Mesendoderm (in vitro differentiated cells): ENCODE measurements around the gene SLC38A4.

Experiments used
- DNase-seq: peaks from one replicate; pipeline ENCODE4 v3.0.0; 2013
- H2AK5ac ChIP-seq: 2 replicates; pipeline ENCODE4 v1.6.1; 2013; ENCODE audit warnings: low read length, inconsistent platforms
- H2BK120ac ChIP-seq: 2 replicates; pipeline ENCODE4 v1.6.1; 2013; ENCODE audit warnings: low read depth, mild to moderate bottlenecking, low read length, moderate library complexity, mixed read lengths
- H2BK15ac ChIP-seq: replicated peaks from 2 replicates; pipeline ENCODE4 v1.6.1; 2013; ENCODE audit warnings: low read depth, mild to moderate bottlenecking, moderate library complexity
- H2BK5ac ChIP-seq: 2 replicates; pipeline ENCODE4 v1.6.1; 2013; ENCODE audit warnings: low read length, inconsistent platforms
- H3K18ac ChIP-seq: 2 replicates; pipeline ENCODE4 v1.6.1; 2013; ENCODE audit warnings: mild to moderate bottlenecking, low read length, mixed read lengths
- H3K23ac ChIP-seq: one replicate; pipeline ENCODE4 v1.6.1; 2013; ENCODE audit warnings: low read length
- H3K27ac ChIP-seq: 2 replicates; pipeline ENCODE4 v1.5.1; 2013; ENCODE audit warnings: low read depth, mild to moderate bottlenecking, inconsistent platforms, low read length, moderate library complexity
- H3K27me3 ChIP-seq: 2 replicates; pipeline ENCODE4 v1.6.1; 2013; ENCODE audit warnings: low read length, control low read depth, mild to moderate bottlenecking, inconsistent platforms; ENCODE audit not compliant: insufficient read depth, poor library complexity
- H3K36me3 ChIP-seq: 2 replicates; pipeline ENCODE4 v1.6.1; 2013; ENCODE audit warnings: low read length, inconsistent platforms; ENCODE audit not compliant: control insufficient read depth, insufficient read depth
- H3K4ac ChIP-seq: one replicate; pipeline ENCODE4 v1.6.1; 2013; ENCODE audit warnings: low read depth, mild to moderate bottlenecking, low read length, moderate library complexity
- H3K4me1 ChIP-seq: 2 replicates; pipeline ENCODE4 v1.6.1; 2013; ENCODE audit warnings: low read depth, low read length, inconsistent platforms; ENCODE audit not compliant: control insufficient read depth
- H3K4me2 ChIP-seq: 2 replicates; pipeline ENCODE4 v1.6.1; 2013; ENCODE audit warnings: low read length
- H3K4me3 ChIP-seq: 2 replicates; pipeline ENCODE4 v1.5.1; 2013; ENCODE audit warnings: mild to moderate bottlenecking, low read length
- H3K56ac ChIP-seq: one replicate; pipeline ENCODE4 v1.6.1; 2013; ENCODE audit warnings: low read length
- H3K79me1 ChIP-seq: 2 replicates; pipeline ENCODE4 v1.6.1; 2013; ENCODE audit warnings: low read length, inconsistent platforms
- H3K79me2 ChIP-seq: 2 replicates; pipeline ENCODE4 v1.6.1; 2013; ENCODE audit warnings: mild to moderate bottlenecking, low read length; ENCODE audit not compliant: control insufficient read depth, insufficient read depth
- H3K9ac ChIP-seq: 2 replicates; pipeline ENCODE4 v1.6.1; 2013; ENCODE audit warnings: low read length, inconsistent platforms
- H4K5ac ChIP-seq: one replicate; pipeline ENCODE4 v1.6.1; 2013; ENCODE audit warnings: low read length
- H4K8ac ChIP-seq: one replicate; pipeline ENCODE4 v1.6.1; 2013; ENCODE audit warnings: low read depth, mild to moderate bottlenecking, control low read depth, low read length, moderate library complexity
- WGBS: extraction: QIAGEN DNeasy Blood & Tissue Kit; methylation state at CpG from one replicate; pipeline ENCODE4 v1.1.7; 2013; ENCODE audit warnings: low lambda C conversion rate, missing lambda C conversion rate; ENCODE audit not compliant: insufficient coverage; ENCODE audit errors: extremely low coverage; 5-methylcytosine and 5-hydroxymethylcytosine counted together

The SLC38A4 gene

GRCh38 chr12:46792925-46793324 is 32.9 kb downstream of the SLC38A4 start:
- no peaks in the 10 kb centered on the region for H3K27me3 ChIP-seq
- H2BK15ac ChIP-seq, result no peak overlapping the region
- no peak overlapping the region for H2BK120ac ChIP-seq
- H4K5ac ChIP-seq, result no peak overlapping the region
- no peaks in the 10 kb centered on the region for H3K4me1 ChIP-seq
- no peak for DNase-seq
- H3K79me2 ChIP-seq, result no peaks in the 10 kb centered on the region
- H4K8ac ChIP-seq, result no peak overlapping the region
- H3K56ac ChIP-seq, result no peak overlapping the region
- H3K4me2 ChIP-seq, result no peak overlapping the region
- H3K18ac ChIP-seq, result no peak overlapping the region
- H3K23ac ChIP-seq, result no peak overlapping the region
- H2AK5ac ChIP-seq, result no peak overlapping the region
- H3K27ac ChIP-seq, result no peak overlapping the region
- H3K4me3 ChIP-seq, result no peak overlapping the region
- no peaks in the 10 kb centered on the region for H3K79me1 ChIP-seq
- no peak overlapping the region for H3K4ac ChIP-seq
- H2BK5ac ChIP-seq, result no peak overlapping the region
- no CpG with 5 or more reads among the region's 3 CpGs for WGBS
- H3K36me3 ChIP-seq, result no peaks in the 10 kb centered on the region
- no peak overlapping the region for H3K9ac ChIP-seq

GRCh38 chr12:46790066-46790465 is 35.7 kb downstream of the SLC38A4 start:
- Histone ChIP-seq H4K8ac (no peak overlapping the region), H2BK5ac (no peak overlapping the region), H2BK15ac (no peak overlapping the region), H3K4me2 (no peak overlapping the region), H3K79me2 (no peaks in the 10 kb centered on the region), H3K4ac (no peak overlapping the region), H3K4me3 (no peak overlapping the region), H3K27ac (no peak overlapping the region), H3K27me3 (no peaks in the 10 kb centered on the region), H2AK5ac (no peak overlapping the region), H3K56ac (no peak overlapping the region), H3K4me1 (no peaks in the 10 kb centered on the region), H3K9ac (no peak overlapping the region), H3K23ac (no peak overlapping the region), H3K18ac (no peak overlapping the region), H3K36me3 (no peaks in the 10 kb centered on the region), H2BK120ac (no peak overlapping the region), H4K5ac (no peak overlapping the region), H3K79me1 (no peaks in the 10 kb centered on the region)
- no CpG with 5 or more reads among the region's 1 CpG for WGBS
- no peak for DNase-seq

GRCh38 chr12:46788072-46788887 is 37.5 kb downstream of the SLC38A4 start:
- no peak overlapping the region for H2BK15ac ChIP-seq
- H3K18ac ChIP-seq, result no peak overlapping the region
- no peak overlapping the region for H2BK5ac ChIP-seq
- H3K79me2 ChIP-seq, result no peaks in the 10 kb centered on the region
- H4K8ac ChIP-seq, result no peak overlapping the region
- H3K4me3 ChIP-seq, result no peak overlapping the region
- no peak overlapping the region for H3K56ac ChIP-seq
- no peaks in the 10 kb centered on the region for H3K79me1 ChIP-seq
- no peak overlapping the region for H3K9ac ChIP-seq
- no peak for DNase-seq
- no peaks in the 10 kb centered on the region for H3K27me3 ChIP-seq
- no peak overlapping the region for H3K4me2 ChIP-seq
- H3K4ac ChIP-seq, result no peak overlapping the region
- H3K23ac ChIP-seq, result no peak overlapping the region
- H2BK120ac ChIP-seq, result no peak overlapping the region
- WGBS, result no CpG with 5 or more reads among the region's 5 CpGs
- H3K4me1 ChIP-seq, result no peaks in the 10 kb centered on the region
- H3K36me3 ChIP-seq, result no peaks in the 10 kb centered on the region
- H4K5ac ChIP-seq, result no peak overlapping the region
- H2AK5ac ChIP-seq, result no peak overlapping the region
- H3K27ac ChIP-seq, result no peak overlapping the region

GRCh38 chr12:46787496-46788055 is 38.2 kb downstream of the SLC38A4 start:
- no peak overlapping the region for H3K4ac ChIP-seq
- no peak overlapping the region for H3K4me3 ChIP-seq
- H2BK120ac ChIP-seq, result no peak overlapping the region
- no peaks in the 10 kb centered on the region for H3K79me1 ChIP-seq
- H2BK5ac ChIP-seq, result no peak overlapping the region
- H3K79me2 ChIP-seq, result no peaks in the 10 kb centered on the region
- no peak overlapping the region for H2BK15ac ChIP-seq
- H3K36me3 ChIP-seq, result no peaks in the 10 kb centered on the region
- no peak overlapping the region for H3K9ac ChIP-seq
- no peak overlapping the region for H3K23ac ChIP-seq
- H3K56ac ChIP-seq, result no peak overlapping the region
- WGBS, result no CpG with 5 or more reads among the region's 5 CpGs
- no peak for DNase-seq
- no peak overlapping the region for H3K27ac ChIP-seq
- H4K8ac ChIP-seq, result no peak overlapping the region
- H3K4me2 ChIP-seq, result no peak overlapping the region
- no peak overlapping the region for H4K5ac ChIP-seq
- H3K18ac ChIP-seq, result no peak overlapping the region
- H3K27me3 ChIP-seq, result no peaks in the 10 kb centered on the region
- no peak overlapping the region for H2AK5ac ChIP-seq
- H3K4me1 ChIP-seq, result no peaks in the 10 kb centered on the region

GRCh38 chr12:46786774-46787173 is 39.0 kb downstream of the SLC38A4 start:
- H3K18ac ChIP-seq, result no peak overlapping the region
- no peak overlapping the region for H3K27ac ChIP-seq
- no peaks in the 10 kb centered on the region for H3K27me3 ChIP-seq
- H3K4me2 ChIP-seq, result no peak overlapping the region
- H3K23ac ChIP-seq, result no peak overlapping the region
- H3K79me1 ChIP-seq, result no peaks in the 10 kb centered on the region
- no CpG with 5 or more reads among the region's 3 CpGs for WGBS
- no peak overlapping the region for H2BK15ac ChIP-seq
- no peak overlapping the region for H4K8ac ChIP-seq
- H3K79me2 ChIP-seq, result no peaks in the 10 kb centered on the region
- DNase-seq, result no peak
- H3K4ac ChIP-seq, result no peak overlapping the region
- no peak overlapping the region for H2BK5ac ChIP-seq
- H3K4me1 ChIP-seq, result no peaks in the 10 kb centered on the region
- H4K5ac ChIP-seq, result no peak overlapping the region
- H2AK5ac ChIP-seq, result no peak overlapping the region
- no peak overlapping the region for H2BK120ac ChIP-seq
- H3K56ac ChIP-seq, result no peak overlapping the region
- no peak overlapping the region for H3K4me3 ChIP-seq
- no peak overlapping the region for H3K9ac ChIP-seq
- no peaks in the 10 kb centered on the region for H3K36me3 ChIP-seq
